Measurements from ENCODE around the gene VCAM1. TPM values are rescaled to one million over a fixed set of nuclear protein-coding genes. Genes with fewer than 3 reads are reported as not detected.

Gene VCAM1
- total and polyA plus RNA-seq, 2 of the 8 experiments (the other 6 are each of a cell fraction or from before 2014, with no cell fraction given), result 0.21 TPM; not detected in 1

DNA sequence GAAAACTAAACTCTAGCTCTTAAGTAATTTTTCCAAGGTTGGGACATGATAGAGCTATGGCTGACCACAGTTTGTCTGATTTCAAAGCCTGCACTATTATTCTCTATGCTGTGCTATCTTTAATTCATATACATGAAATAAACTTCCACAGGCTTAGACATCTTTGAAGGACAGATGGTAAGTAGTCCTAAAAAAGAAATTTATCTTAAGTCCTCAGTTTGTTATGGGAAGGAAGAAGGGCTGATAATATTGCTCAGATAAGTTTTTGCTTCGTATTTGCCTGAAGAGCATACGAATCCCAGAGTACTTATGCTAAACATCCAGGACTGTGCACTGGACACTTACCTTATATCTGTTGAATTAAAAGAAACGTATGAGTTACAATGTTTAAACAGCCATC is 39.6 kb downstream of the VCAM1 start:
- Histone ChIP-seq H2AK5ac (ENCODE audit: low read depth, low read length) (no peak overlapping the region), H3K4me1 (replicated peaks in 1 of 4; ENCODE audit: control insufficient read depth in 3 of 4, insufficient read depth in 4 of 4, low read length in 3 of 4) (no peaks in the 10 kb centered on the region; a peak in 1 of 7 replicates), H2AFZ (ENCODE audit: low read length) (no peak overlapping the region), H3K4ac (replicated peaks; ENCODE audit: insufficient read length, low read depth, low read length) (no peak overlapping the region), H2BK15ac (ENCODE audit: low read length) (no peak overlapping the region), H3K4me3 (ENCODE audit: extremely low read depth in 1 of 4, insufficient read depth in 2 of 4, low read depth in 3 of 4, low read length in 4 of 4) (no peak overlapping the region), H3K27ac (ENCODE audit: low read depth, low read length) (no peak overlapping the region), H3K56ac (replicated peaks; ENCODE audit: insufficient read length, low read depth, low read length) (no peak overlapping the region), H3K23me2 (ENCODE audit: low read depth, low read length) (no peaks in the 10 kb centered on the region), H3K4me2 (ENCODE audit: insufficient read depth in 1 of 2, low read depth in 2 of 2, low read length in 2 of 2) (no peak overlapping the region), H3K79me1 (ENCODE audit: low read depth, low read length) (no peaks in the 10 kb centered on the region), H2BK120ac (replicated peaks; ENCODE audit: low read depth, low read length) (no peak overlapping the region), H3K18ac (ENCODE audit: extremely low read depth, low read length) (no peak overlapping the region), H3K36me3 (ENCODE audit: control insufficient read depth in 2 of 4, insufficient read depth in 4 of 4, low read length in 3 of 4) (no peaks in the 10 kb centered on the region), H3K79me2 (ENCODE audit: control insufficient read depth in 1 of 2, insufficient read depth in 2 of 2, low read length in 2 of 2) (no peaks in the 10 kb centered on the region), H2BK12ac (ENCODE audit: low read depth, low read length) (no peak overlapping the region), H4K5ac (ENCODE audit: insufficient read length, low read depth, low read length) (no peak overlapping the region), H2BK5ac (ENCODE audit: low read depth, low read length) (no peak overlapping the region), H4K91ac (replicated peaks; ENCODE audit: insufficient read length, low read length) (no peak overlapping the region), H4K8ac (ENCODE audit: extremely low read depth, insufficient read depth, low read length) (no peak overlapping the region), H3K14ac (ENCODE audit: insufficient read length) (no peak overlapping the region), H4K20me1 (replicated peaks in 1 of 2; ENCODE audit: control insufficient read depth in 1 of 2, insufficient read depth in 2 of 2, low read length in 2 of 2) (no peaks in the 10 kb centered on the region), H3K23ac (ENCODE audit: insufficient read length) (no peak overlapping the region), H3K9ac (replicated peaks in 1 of 4; ENCODE audit: extremely low read depth in 1 of 4, low read depth in 3 of 4, low read length in 3 of 4) (no peak overlapping the region), H3K27me3 (replicated peaks in 1 of 4; ENCODE audit: control insufficient read depth in 3 of 4, extremely low read depth in 1 of 4, insufficient read depth in 3 of 4, low read length in 3 of 4) (no peaks in the 10 kb centered on the region), H3K9me3 (ENCODE audit: insufficient read depth in 2 of 2, low read depth in 1 of 2, low read length in 1 of 2) (no peaks in the 10 kb centered on the region), H2BK20ac (ENCODE audit: low read length) (no peak overlapping the region)
- WGBS, 2 experiments (ENCODE audit: extremely low coverage in 1 of 2, insufficient coverage in 1 of 2, insufficient read length in 1 of 2, insufficient replicate concordance in 2 of 2, low coverage in 1 of 2, low lambda C conversion rate in 2 of 2, missing lambda C conversion rate in 1 of 2), result 94% methylated on average over 3 of the region's 3 CpGs; no CpG with 5 or more reads in 1 of the 2 experiments
- TF ChIP-seq BCL11A (IDR thresholded peaks at IDR 0.05; ENCODE audit: low read depth in 2 of 2, low read length in 2 of 2) (no peak), SP2 (IDR thresholded peaks at IDR 0.05; ENCODE audit: low read length) (no peak), RNF2 (IDR thresholded peaks at IDR 0.05; ENCODE audit: borderline replicate concordance, low read depth, low read length, missing control alignments, poor library complexity, severe bottlenecking) (no peak), TEAD4 (IDR thresholded peaks at IDR 0.05; ENCODE audit: low read depth, low read length) (no peak), RBBP5 (IDR thresholded peaks at IDR 0.05; ENCODE audit: borderline replicate concordance, low read depth, low read length) (no peak), SIN3A (conservative IDR thresholded peaks at IDR 0.05 in 1 of 2, IDR thresholded peaks at IDR 0.05 in 1 of 2; ENCODE audit: low read depth in 1 of 2, low read length in 2 of 2) (no peak), KDM4A (IDR thresholded peaks at IDR 0.05; ENCODE audit: low read depth, low read length, severe bottlenecking) (no peak), RFX5 (IDR thresholded peaks at IDR 0.05; ENCODE audit: borderline replicate concordance, low read depth, low read length) (no peak), SIRT6 (IDR thresholded peaks at IDR 0.05; ENCODE audit: low read length) (no peak), CEBPB (IDR thresholded peaks at IDR 0.05; ENCODE audit: low read depth, low read length) (no peak), CBX5 (IDR thresholded peaks at IDR 0.05; ENCODE audit: low read depth, low read length) (no peak), HDAC2 (IDR thresholded peaks at IDR 0.05; ENCODE audit: borderline replicate concordance in 1 of 2, low read depth in 2 of 2, low read length in 2 of 2) (no peak)
- TF ChIP-seq, protein P1, sequence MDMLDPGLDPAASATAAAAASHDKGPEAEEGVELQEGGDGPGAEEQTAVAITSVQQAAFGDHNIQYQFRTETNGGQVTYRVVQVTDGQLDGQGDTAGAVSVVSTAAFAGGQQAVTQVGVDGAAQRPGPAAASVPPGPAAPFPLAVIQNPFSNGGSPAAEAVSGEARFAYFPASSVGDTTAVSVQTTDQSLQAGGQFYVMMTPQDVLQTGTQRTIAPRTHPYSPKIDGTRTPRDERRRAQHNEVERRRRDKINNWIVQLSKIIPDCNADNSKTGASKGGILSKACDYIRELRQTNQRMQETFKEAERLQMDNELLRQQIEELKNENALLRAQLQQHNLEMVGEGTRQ (IDR thresholded peaks at IDR 0.05; ENCODE audit: low read length), result no peak
- POLR2A ChIA-PET (ENCODE audit: partially characterized antibody), result no interaction called here
- no peak for DNase-seq (ENCODE audit: low read depth in 1 of 2, low spot score in 2 of 2)
- no peak for FAIRE-seq
- CTCF ChIA-PET (ENCODE audit: partially characterized antibody), result interaction anchor here (1.0 to 1.3 kb wide), 3 partner anchors 9 to 15 kb away, joined by 3 to 5 read pairs (median 3); no protein-coding TSS in a partner anchor

Measured in H1 (cell line).